ENCODE results near the gene APEH. TPM values are rescaled to one million over a fixed set of nuclear protein-coding genes. Genes with fewer than 3 reads are reported as not detected.

Gene APEH
- total RNA-seq, 3 donors from 2014 or later = 129 to 183 (median 171) TPM

Other genes starting within 250 kb of the APEH start
- gene NICN1, start 245.0 kb upstream of the APEH start, total RNA-seq = 1 to 10 TPM; 5.5 to 5.8 (median 5.8) TPM
- 10 to 100 TPM; 19.9 to 25.6 (median 25.4) TPM for gene DAG1, start 204.1 kb upstream of the APEH start, total RNA-seq
- under 1 TPM; 0.30 to 0.86 (median 0.40) TPM for gene BSN, start 119.9 kb upstream of the APEH start, total RNA-seq
- gene MST1, start 15.1 kb downstream of the APEH start, total RNA-seq = 1 to 10 TPM; 4.1 to 5.7 (median 4.7) TPM
- gene RNF123, start 15.2 kb downstream of the APEH start, total RNA-seq = 10 to 100 TPM; 34.0 to 41.4 (median 35.4) TPM
- under 1 TPM in 1 of 3 donors, not detected in 2; 0.11 TPM for gene AMIGO3, start 45.3 kb downstream of the APEH start, total RNA-seq
- 10 to 100 TPM; 67.0 to 71.8 (median 67.4) TPM for gene GMPPB, start 49.6 kb downstream of the APEH start, total RNA-seq
- gene IP6K1, start 112.2 kb downstream of the APEH start, total RNA-seq = 10 to 100 TPM; 37.2 to 39.0 (median 38.2) TPM
- gene CDHR4, start 125.5 kb downstream of the APEH start, total RNA-seq = not detected
- 1 to 10 TPM; 1.4 to 1.8 (median 1.4) TPM for gene INKA1, start 128.9 kb downstream of the APEH start, total RNA-seq
- 10 to 100 TPM; 27.7 to 28.7 (median 27.8) TPM for gene UBA7, start 139.6 kb downstream of the APEH start, total RNA-seq
- gene TRAIP, start 182.2 kb downstream of the APEH start, total RNA-seq = 10 to 100 TPM; 12.1 to 19.1 (median 12.6) TPM
- gene CAMKV, start 195.6 kb downstream of the APEH start, total RNA-seq = 1 to 10 TPM; 1.4 to 3.2 (median 1.7) TPM
- gene MST1R, start 229.5 kb downstream of the APEH start, total RNA-seq = under 1 TPM; 0.38 to 0.76 (median 0.57) TPM